GM12891 (cell line): ENCODE measurements around the gene FAM174B.

Experiments
- PAX5 ChIP-seq: IDR thresholded peaks from 2 replicates; pipeline ENCODE4 v1.6.1; 2011; ENCODE audit warnings: low read length, moderate library complexity, mild to moderate bottlenecking; ENCODE audit not compliant: insufficient read depth, severe bottlenecking
- POLR2A ChIP-seq: IDR thresholded peaks from 2 replicates; pipeline ENCODE4 v1.6.1; 2011; ENCODE audit warnings: low read depth, low read length, control low read depth
- POLR2AphosphoS5 ChIP-seq: IDR thresholded peaks from 2 replicates; pipeline ENCODE4 v1.6.1; 2011; ENCODE audit warnings: low read depth, low read length, control low read depth
- POU2F2 ChIP-seq: IDR thresholded peaks from 2 replicates; pipeline ENCODE4 v1.6.1; 2011; ENCODE audit warnings: low read depth, mild to moderate bottlenecking, control low read depth, low read length, moderate library complexity
- SPI1 ChIP-seq: IDR thresholded peaks from 2 replicates; pipeline ENCODE4 v1.6.1; 2011; ENCODE audit warnings: low read depth, low read length, control low read depth
- TAF1 ChIP-seq: IDR thresholded peaks from 2 replicates; pipeline ENCODE4 v1.6.1; 2011; ENCODE audit warnings: low read depth, low read length, control low read depth

DNA sequence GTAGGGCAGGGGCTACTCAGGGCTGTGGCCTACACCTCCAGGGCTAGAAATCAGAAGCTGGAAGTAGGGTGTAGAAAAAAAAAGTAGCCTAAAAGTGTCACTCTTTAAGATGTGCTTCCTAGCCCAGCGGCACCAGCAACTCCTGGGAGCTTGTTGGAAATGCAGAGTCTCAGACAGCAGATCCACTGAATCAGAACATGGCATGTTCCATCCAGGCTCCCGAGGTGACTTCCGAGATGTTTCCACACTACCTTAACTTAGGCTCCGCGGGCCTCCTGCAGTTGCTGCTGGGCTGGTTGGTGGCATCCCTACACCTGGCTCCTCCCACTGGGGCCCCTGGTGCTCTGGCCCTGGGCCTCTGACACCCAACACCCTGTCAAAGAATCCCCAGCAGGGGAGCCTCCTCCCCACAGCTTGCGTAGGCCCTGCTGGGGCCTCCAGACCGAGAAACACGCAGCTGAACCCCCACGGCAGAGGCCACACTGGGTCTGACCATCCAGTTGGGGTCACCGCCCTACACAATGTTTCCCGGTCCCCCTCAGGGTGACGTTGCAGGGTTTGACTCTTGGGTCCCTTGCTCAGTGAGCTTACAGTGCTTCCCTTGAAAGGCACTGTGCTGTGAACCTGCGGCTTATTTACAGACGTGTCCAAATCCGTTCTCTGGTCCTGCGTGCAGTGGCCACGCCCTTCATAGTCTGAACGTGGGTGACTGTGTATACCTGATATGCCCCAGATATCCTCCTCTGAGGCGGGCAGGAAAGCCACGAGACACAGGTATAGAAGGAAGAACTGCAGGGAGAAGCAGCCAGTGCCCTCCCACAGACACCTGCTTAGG lies 46.5 kb downstream of the FAM174B start:
- TF ChIP-seq POLR2A = no peak
- TF ChIP-seq POLR2AphosphoS5 = no peak
- no peak for TF ChIP-seq SPI1
- no peak for TF ChIP-seq TAF1
- no peak for TF ChIP-seq POU2F2
- no peak for TF ChIP-seq PAX5
